MCF 10A (cell line): ENCODE measurements around the gene INAVA. TPM values are rescaled to one million over a fixed set of nuclear protein-coding genes. Genes with fewer than 3 reads are reported as not detected.

Experiments
- BruUV-seq: library from RNA; stranded (reverse); fragments of 400-500 nt; replicated peaks from 2 replicates; lab custom pipeline; 2021; lab: Mats Ljungman, UMichigan
- CTCF ChIA-PET: fragments of 300-600 bp; sonication (Branson Sonifier 250); formaldehyde crosslinking; extraction: SDS; loops from one replicate; lab custom pipeline; 2021; ENCODE audit warnings: antibody characterized with exemption, inconsistent platforms; lab: Yijun Ruan, JAX
- POLR2A ChIA-PET: fragments of 300-600, 350-650 bp; sonication (Branson Sonifier 250); formaldehyde crosslinking; extraction: SDS; loops from one replicate; lab custom pipeline; 2020; ENCODE audit warnings: antibody characterized with exemption, inconsistent platforms; lab: Yijun Ruan, JAX
- DNase-seq: peaks from one replicate; pipeline ENCODE4 v3.0.0-alpha.2; 2018; ENCODE audit not compliant: unreplicated experiment
- H3K27ac Mint-ChIP-seq: one replicate; pipeline ENCODE4 v1.8.0; 2022; ENCODE audit warnings: mild to moderate bottlenecking, low read depth, mixed read lengths; ENCODE audit not compliant: unreplicated experiment
- H3K27me3 Mint-ChIP-seq: one replicate; pipeline ENCODE4 v1.8.0; 2022; ENCODE audit warnings: mixed read lengths; ENCODE audit not compliant: insufficient read depth, unreplicated experiment
- H3K36me3 Mint-ChIP-seq: one replicate; pipeline ENCODE4 v1.8.0; 2022; ENCODE audit warnings: mild to moderate bottlenecking, moderate library complexity, mixed read lengths; ENCODE audit not compliant: insufficient read depth, unreplicated experiment
- H3K4me1 Mint-ChIP-seq: one replicate; pipeline ENCODE4 v1.8.0; 2022; ENCODE audit warnings: mixed read lengths; ENCODE audit not compliant: insufficient read depth, unreplicated experiment
- H3K4me3 Mint-ChIP-seq: one replicate; pipeline ENCODE4 v1.8.0; 2022; ENCODE audit warnings: mild to moderate bottlenecking, moderate library complexity, mixed read lengths; ENCODE audit not compliant: unreplicated experiment
- H3K9me3 Mint-ChIP-seq: one replicate; pipeline ENCODE4 v1.8.0; 2022; ENCODE audit warnings: mixed read lengths; ENCODE audit not compliant: unreplicated experiment
- CTCF ChIP-seq: fragments of 200-600 bp; IDR thresholded peaks from one replicate; pipeline ENCODE4 v1.8.0; 2022; ENCODE audit warnings: antibody characterized with exemption, mild to moderate bottlenecking; ENCODE audit not compliant: unreplicated experiment
- intact Hi-C: fragments of 100-400 bp; cut with micrococcal nuclease; formaldehyde crosslinking; loops from 2 replicates; pipeline ENCODE4 v1.14.1; 2022
- total RNA-seq: library from RNA; stranded (reverse); gene quantifications from 2 replicates; pipeline ENCODE4 v1.2.3, GENCODE V29; 2022

INAVA gene
- total RNA-seq, 1 experiment from 2014 or later = 30.5 TPM

GRCh38 chr1:200899015-200899386 is 4.3 kb downstream of the INAVA start:
- H3K4me1 Mint-ChIP-seq = peaks cover 52% of the 10 kb centered on the region

GRCh38 chr1:200899451-200899915 is 4.8 kb downstream of the INAVA start:
- DNase-seq = no peak
- CTCF ChIA-PET = interaction anchor here (0.6 to 1.1 kb wide), 4 partner anchors 24 to 74 kb away, joined by 3 to 5 read pairs (median 4); no protein-coding TSS in a partner anchor
- no peaks in the 10 kb centered on the region for H3K9me3 Mint-ChIP-seq
- TF ChIP-seq CTCF = no peak
- peaks cover 48% of the 10 kb centered on the region for H3K4me1 Mint-ChIP-seq
- no peaks in the 10 kb centered on the region for H3K27me3 Mint-ChIP-seq
- no TSS peak for BruUV-seq
- intact Hi-C loops = loop anchor here (10.0 kb wide), 1 partner anchor 215 kb away; the partner anchor contains the start of gene CACNA1S
- POLR2A ChIA-PET = interaction anchor here (2.2 kb wide), 1 partner anchor 18 kb away, joined by 6 read pairs; no protein-coding TSS in a partner anchor
- no peak overlapping the region for H3K4me3 Mint-ChIP-seq
- H3K36me3 Mint-ChIP-seq = peaks cover 67% of the 10 kb centered on the region
- peak overlapping the region; percentile 21 for H3K27ac Mint-ChIP-seq

More at GRCh38 chr1:200899015-200899386, 4.3 kb downstream of the INAVA start:
- Mint-ChIP-seq H3K36me3 (peaks cover 62% of the 10 kb centered on the region), H3K27me3 (no peaks in the 10 kb centered on the region), H3K9me3 (no peaks in the 10 kb centered on the region), H3K27ac (peak overlapping the region; percentile 68), H3K4me3 (no peak overlapping the region)
- intact Hi-C loops = loop anchor here (10.0 kb wide), 1 partner anchor 216 kb away; the partner anchor contains the start of gene CACNA1S
- no peak for TF ChIP-seq CTCF
- CTCF ChIA-PET = interaction anchor here (1.1 to 2.1 kb wide), 2 partner anchors 19 to 73 kb away, joined by 5 to 7 read pairs; no protein-coding TSS in a partner anchor
- DNase-seq = no peak
- POLR2A ChIA-PET = no interaction called here
- BruUV-seq = no TSS peak

GRCh38 chr1:200899954-200900867 is 5.5 kb downstream of the INAVA start:
- H3K27me3 Mint-ChIP-seq = no peaks in the 10 kb centered on the region
- intact Hi-C loops = loop anchor here (10.0 kb wide), 1 partner anchor 215 kb away; the partner anchor contains the start of gene CACNA1S
- no peak for TF ChIP-seq CTCF
- peaks cover 74% of the 10 kb centered on the region for H3K36me3 Mint-ChIP-seq
- no peak overlapping the region for H3K4me3 Mint-ChIP-seq
- CTCF ChIA-PET = interaction anchor here (0.6 to 1.8 kb wide), 8 partner anchors 10 to 968 kb away, joined by 3 to 6 read pairs (median 4); no protein-coding TSS in a partner anchor
- BruUV-seq = no TSS peak
- POLR2A ChIA-PET = interaction anchor here (1.6 to 2.2 kb wide), 2 partner anchors 17 to 19 kb away, joined by 4 to 6 read pairs; no protein-coding TSS in a partner anchor
- H3K4me1 Mint-ChIP-seq = peaks cover 46% of the 10 kb centered on the region
- no peak for DNase-seq
- peak overlapping the region; percentile 21 for H3K27ac Mint-ChIP-seq
- no peaks in the 10 kb centered on the region for H3K9me3 Mint-ChIP-seq
